LoVo (cell line): Measurements from ENCODE around the gene KIF4B.
"Not testable (repeated sequence)": the region's sequence is repeated elsewhere in the genome, so short reads cannot be mapped to it uniquely, and the experiment has no call there.

Experiments used
- DNase-seq: peaks from one replicate; pipeline ENCODE4 v3.0.0-alpha.2; 2016; ENCODE audit warnings: low spot score

The KIF4B gene

GRCh38 chr5:155013526-155013925, at the start of gene KIF4B:
TSS of gene KIF4B (plus strand) at chr5:155013755. CDS start at chr5:155013860, 105 bp downstream.
- DNase-seq = no peak

- no peak for DNase-seq
Observed at GRCh38 chr5:154966081-154966841, 47.3 kb upstream of the KIF4B start.

- no peak for DNase-seq
Observed at GRCh38 chr5:154966874-154967273, 46.7 kb upstream of the KIF4B start.

- no peak for DNase-seq
Observed at GRCh38 chr5:154967421-154968024, 46.0 kb upstream of the KIF4B start.

GRCh38 chr5:154968953-154969352, 44.6 kb upstream of the KIF4B start:
- DNase-seq = no peak

GRCh38 chr5:154970759-154971158, 42.8 kb upstream of the KIF4B start:
- DNase-seq = no peak

GRCh38 chr5:154971501-154971900, 42.1 kb upstream of the KIF4B start:
- DNase-seq = no peak

GRCh38 chr5:154972476-154973080, 41.0 kb upstream of the KIF4B start:
- peak; percentile 11 for DNase-seq

GRCh38 chr5:154976082-154976481, 37.5 kb upstream of the KIF4B start:
- DNase-seq = not testable (repeated sequence)

GRCh38 chr5:154977409-154977808, 36.1 kb upstream of the KIF4B start:
- no peak for DNase-seq

GRCh38 chr5:154978294-154978693, 35.3 kb upstream of the KIF4B start:
- DNase-seq = not testable (repeated sequence)

- no peak for DNase-seq
Observed at GRCh38 chr5:154984946-154985516, 28.5 kb upstream of the KIF4B start.

- no peak for DNase-seq
Observed at GRCh38 chr5:154986151-154986550, 27.4 kb upstream of the KIF4B start.

- DNase-seq = no peak
Observed at GRCh38 chr5:154989626-154990025, 23.9 kb upstream of the KIF4B start.

- DNase-seq = no peak
Observed at GRCh38 chr5:154993461-154993860, 20.1 kb upstream of the KIF4B start.

- DNase-seq = no peak
Observed at GRCh38 chr5:154995679-154996078, 17.9 kb upstream of the KIF4B start.

- DNase-seq = no peak
Observed at GRCh38 chr5:154997746-154998145, 15.8 kb upstream of the KIF4B start.

GRCh38 chr5:154999865-155000264, 13.7 kb upstream of the KIF4B start:
- DNase-seq = no peak

- no peak for DNase-seq
Observed at GRCh38 chr5:155001523-155001922, 12.0 kb upstream of the KIF4B start.

GRCh38 chr5:155002722-155003121, 10.8 kb upstream of the KIF4B start:
- DNase-seq = peak; percentile 36

GRCh38 chr5:155004138-155004744, 9.3 kb upstream of the KIF4B start:
- DNase-seq = peak; percentile 10

GRCh38 chr5:155006265-155006664, 7.3 kb upstream of the KIF4B start:
- not testable (repeated sequence) for DNase-seq
